HepG2 (cell line): Measurements from ENCODE around the gene BACE1-AS. TPM values are rescaled to one million over a fixed set of nuclear protein-coding genes. Genes with fewer than 3 reads are reported as not detected.

Source experiments
- ARID2 ChIP-seq: sonication (generic); formaldehyde crosslinking; IDR thresholded peaks from 2 replicates; pipeline ENCODE4 v1.8.1; 2022; ENCODE audit warnings: mild to moderate bottlenecking, missing genetic modification reagents, borderline replicate concordance
- FOXK2 ChIP-seq: fragments of 450-650 bp; IDR thresholded peaks from 2 replicates; pipeline ENCODE4 v1.6.1; 2016
- ZBED4 ChIP-seq: sonication (generic); formaldehyde crosslinking; IDR thresholded peaks from 2 replicates; pipeline ENCODE4 v1.4.0; 2020; ENCODE audit warnings: missing genetic modification reagents, borderline replicate concordance
- ZNF224 ChIP-seq: sonication (generic); formaldehyde crosslinking; IDR thresholded peaks from 2 replicates; pipeline ENCODE4 v1.5.0; 2020; ENCODE audit warnings: mild to moderate bottlenecking, missing genetic modification reagents
- ZNF3 ChIP-seq: IDR thresholded peaks from 2 replicates; pipeline ENCODE4 v1.7.0; 2017; ENCODE audit warnings: inconsistent platforms
- ZNF550 ChIP-seq: sonication (generic); formaldehyde crosslinking; IDR thresholded peaks from 2 replicates; pipeline ENCODE4 v1.4.0; 2020; ENCODE audit warnings: mild to moderate bottlenecking, missing genetic modification reagents, borderline replicate concordance
- ZNF616 ChIP-seq: sonication (generic); formaldehyde crosslinking; IDR thresholded peaks from 2 replicates; pipeline ENCODE4 v1.5.0; 2020; ENCODE audit warnings: low read depth, mild to moderate bottlenecking, missing genetic modification reagents
- ZNF646 ChIP-seq: sonication (generic); formaldehyde crosslinking; IDR thresholded peaks from 2 replicates; pipeline ENCODE4 v1.9.0; 2021; ENCODE audit warnings: mild to moderate bottlenecking, missing genetic modification reagents
- ZNF891 ChIP-seq: sonication (generic); formaldehyde crosslinking; IDR thresholded peaks from 2 replicates; pipeline ENCODE4 v1.5.0; 2020; ENCODE audit warnings: mild to moderate bottlenecking, missing genetic modification reagents
- polyA plus RNA-seq, 8 experiments: library from polyadenylated mRNA; depleted of rRNA in 3 of 8; stranded (reverse) in 7 of 8; unstranded in 1 of 8; fragments of >200 nt; fragmentation: Illumina TruSeq in 4 of 8; extraction: Trizol in 4 of 8; gene quantifications; 2 replicates each; pipeline versions ENCODE4 v1.2.1 to v1.2.3, GENCODE V29; 2011 to 2016; ENCODE audit warnings: low read depth in 4 of 8, missing spikeins in 1 of 8, mixed read lengths in 1 of 8; ENCODE audit not compliant: insufficient read depth in 1 of 8
- total RNA-seq, 5 experiments: library from RNA; depleted of rRNA; stranded (reverse); fragments of >200 nt; fragmentation: Illumina TruSeq; extraction: Trizol; gene quantifications; 2 replicates each; pipeline ENCODE4 v1.2.3, GENCODE V29; 2016; ENCODE audit warnings: low read depth in 1 of 5
- TF ChIP-seq, protein P1 (sequence below): sonication (generic); formaldehyde crosslinking; conservative IDR thresholded peaks from 2 replicates; pipeline ENCODE4 v1.4.0; 2020; ENCODE audit warnings: mild to moderate bottlenecking, missing genetic modification reagents, moderate library complexity
- TF ChIP-seq, protein P2 (sequence below): sonication (generic); formaldehyde crosslinking; IDR thresholded peaks from 2 replicates; pipeline ENCODE4 v1.9.0; 2021; ENCODE audit warnings: missing genetic modification reagents, borderline replicate concordance

Gene BACE1-AS
- total and polyA plus RNA-seq, 2 of the 13 experiments (the other 11 are each of a cell fraction or from before 2014, with no cell fraction given) = 2.0 to 3.9 TPM

- TF ChIP-seq ZNF891 (CRISPR knock-in tag) (peak; percentile 33; the same call in 1 of the 2 replicates), ARID2 (CRISPR knock-in tag) (no peak), ZNF224 (CRISPR knock-in tag) (no peak), ZNF550 (CRISPR knock-in tag) (no peak), ZNF3 (no peak), ZBED4 (CRISPR knock-in tag) (peak; percentile 26; the same call in 1 of the 2 replicates), ZNF646 (CRISPR knock-in tag) (no peak), ZNF616 (CRISPR knock-in tag) (peak; percentile 26; the same call in 1 of the 2 replicates), FOXK2 (no peak)
- TF ChIP-seq, protein P1, sequence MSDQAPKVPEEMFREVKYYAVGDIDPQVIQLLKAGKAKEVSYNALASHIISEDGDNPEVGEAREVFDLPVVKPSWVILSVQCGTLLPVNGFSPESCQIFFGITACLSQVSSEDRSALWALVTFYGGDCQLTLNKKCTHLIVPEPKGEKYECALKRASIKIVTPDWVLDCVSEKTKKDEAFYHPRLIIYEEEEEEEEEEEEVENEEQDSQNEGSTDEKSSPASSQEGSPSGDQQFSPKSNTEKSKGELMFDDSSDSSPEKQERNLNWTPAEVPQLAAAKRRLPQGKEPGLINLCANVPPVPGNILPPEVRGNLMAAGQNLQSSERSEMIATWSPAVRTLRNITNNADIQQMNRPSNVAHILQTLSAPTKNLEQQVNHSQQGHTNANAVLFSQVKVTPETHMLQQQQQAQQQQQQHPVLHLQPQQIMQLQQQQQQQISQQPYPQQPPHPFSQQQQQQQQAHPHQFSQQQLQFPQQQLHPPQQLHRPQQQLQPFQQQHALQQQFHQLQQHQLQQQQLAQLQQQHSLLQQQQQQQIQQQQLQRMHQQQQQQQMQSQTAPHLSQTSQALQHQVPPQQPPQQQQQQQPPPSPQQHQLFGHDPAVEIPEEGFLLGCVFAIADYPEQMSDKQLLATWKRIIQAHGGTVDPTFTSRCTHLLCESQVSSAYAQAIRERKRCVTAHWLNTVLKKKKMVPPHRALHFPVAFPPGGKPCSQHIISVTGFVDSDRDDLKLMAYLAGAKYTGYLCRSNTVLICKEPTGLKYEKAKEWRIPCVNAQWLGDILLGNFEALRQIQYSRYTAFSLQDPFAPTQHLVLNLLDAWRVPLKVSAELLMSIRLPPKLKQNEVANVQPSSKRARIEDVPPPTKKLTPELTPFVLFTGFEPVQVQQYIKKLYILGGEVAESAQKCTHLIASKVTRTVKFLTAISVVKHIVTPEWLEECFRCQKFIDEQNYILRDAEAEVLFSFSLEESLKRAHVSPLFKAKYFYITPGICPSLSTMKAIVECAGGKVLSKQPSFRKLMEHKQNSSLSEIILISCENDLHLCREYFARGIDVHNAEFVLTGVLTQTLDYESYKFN (CRISPR knock-in tag) = 0 out of 2 replicates have a peak, but pooled peaks have one; percentile 12
- TF ChIP-seq, protein P2, sequence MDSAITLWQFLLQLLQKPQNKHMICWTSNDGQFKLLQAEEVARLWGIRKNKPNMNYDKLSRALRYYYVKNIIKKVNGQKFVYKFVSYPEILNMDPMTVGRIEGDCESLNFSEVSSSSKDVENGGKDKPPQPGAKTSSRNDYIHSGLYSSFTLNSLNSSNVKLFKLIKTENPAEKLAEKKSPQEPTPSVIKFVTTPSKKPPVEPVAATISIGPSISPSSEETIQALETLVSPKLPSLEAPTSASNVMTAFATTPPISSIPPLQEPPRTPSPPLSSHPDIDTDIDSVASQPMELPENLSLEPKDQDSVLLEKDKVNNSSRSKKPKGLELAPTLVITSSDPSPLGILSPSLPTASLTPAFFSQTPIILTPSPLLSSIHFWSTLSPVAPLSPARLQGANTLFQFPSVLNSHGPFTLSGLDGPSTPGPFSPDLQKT = no peak
These were observed 25.2 kb downstream of the BACE1-AS start, which contains the start of gene BACE1 (continued) for GRCh38 chr11:117316197-117316961.
